Cerebellar nuclear complex (tissue), 1 donor: ENCODE data around the gene LYVE1.

Experiments
- DNase-seq, 2 experiments: peaks; one replicate each; lab custom pipeline; 2025; lab: John Stamatoyannopoulos, UW

The LYVE1 gene

GRCh38 chr11:10556590-10556989 is 11.9 kb downstream of the LYVE1 start:
- no peak for DNase-seq

GRCh38 chr11:10551845-10552352 is 16.6 kb downstream of the LYVE1 start:
- no peak for DNase-seq

GRCh38 chr11:10551290-10551592 is 17.2 kb downstream of the LYVE1 start:
- DNase-seq: no peak

GRCh38 chr11:10550503-10551289 is 17.8 kb downstream of the LYVE1 start:
- no peak for DNase-seq

GRCh38 chr11:10544491-10545465 is 23.7 kb downstream of the LYVE1 start:
- no peak for DNase-seq

- DNase-seq: no peak
Measured at GRCh38 chr11:10543782-10544181, 24.7 kb downstream of the LYVE1 start.

- DNase-seq: no peak
Measured at GRCh38 chr11:10542776-10543175, 25.7 kb downstream of the LYVE1 start.

- DNase-seq: no peak
Measured at GRCh38 chr11:10541561-10541930, 26.9 kb downstream of the LYVE1 start.

- peak; percentile 48 to 85 for DNase-seq
Measured at GRCh38 chr11:10540915-10541560, 27.4 kb downstream of the LYVE1 start, which contains the start of gene RNF141. Gene RNF141, minus strand, starts transcription at chr11:10541187. Its CDS starts 7,029 bp downstream, at chr11:10534158.

- no peak for DNase-seq
Measured at GRCh38 chr11:10540546-10540914, 27.9 kb downstream of the LYVE1 start.

- no peak for DNase-seq
Measured at GRCh38 chr11:10539339-10539738, 29.1 kb downstream of the LYVE1 start.

- DNase-seq: no peak
Measured at GRCh38 chr11:10538924-10539323, 29.5 kb downstream of the LYVE1 start.

GRCh38 chr11:10537600-10537999 is 30.9 kb downstream of the LYVE1 start:
- DNase-seq: no peak

GRCh38 chr11:10534316-10534715 is 34.1 kb downstream of the LYVE1 start:
- no peak for DNase-seq

GRCh38 chr11:10533323-10533722 is 35.1 kb downstream of the LYVE1 start:
- DNase-seq: no peak

- DNase-seq: no peak
Measured at GRCh38 chr11:10532526-10532925, 35.9 kb downstream of the LYVE1 start.

- no peak for DNase-seq
Measured at GRCh38 chr11:10529279-10529678, 39.2 kb downstream of the LYVE1 start.

GRCh38 chr11:10528121-10528520 is 40.3 kb downstream of the LYVE1 start:
- DNase-seq: no peak

GRCh38 chr11:10526974-10527918 is 41.2 kb downstream of the LYVE1 start:
- DNase-seq: no peak

GRCh38 chr11:10524471-10524870 is 44.0 kb downstream of the LYVE1 start:
- no peak for DNase-seq

- DNase-seq: no peak
Measured at GRCh38 chr11:10522921-10523320, 45.5 kb downstream of the LYVE1 start.
